Measurements from ENCODE around the gene CTNND1.
A peak's percentile ranks its signal among the peaks of the same experiment; 100 is the strongest.
"Not testable (repeated sequence)": the region's sequence is repeated elsewhere in the genome, so short reads cannot be mapped to it uniquely, and the experiment has no call there.

Gene CTNND1, protein sequence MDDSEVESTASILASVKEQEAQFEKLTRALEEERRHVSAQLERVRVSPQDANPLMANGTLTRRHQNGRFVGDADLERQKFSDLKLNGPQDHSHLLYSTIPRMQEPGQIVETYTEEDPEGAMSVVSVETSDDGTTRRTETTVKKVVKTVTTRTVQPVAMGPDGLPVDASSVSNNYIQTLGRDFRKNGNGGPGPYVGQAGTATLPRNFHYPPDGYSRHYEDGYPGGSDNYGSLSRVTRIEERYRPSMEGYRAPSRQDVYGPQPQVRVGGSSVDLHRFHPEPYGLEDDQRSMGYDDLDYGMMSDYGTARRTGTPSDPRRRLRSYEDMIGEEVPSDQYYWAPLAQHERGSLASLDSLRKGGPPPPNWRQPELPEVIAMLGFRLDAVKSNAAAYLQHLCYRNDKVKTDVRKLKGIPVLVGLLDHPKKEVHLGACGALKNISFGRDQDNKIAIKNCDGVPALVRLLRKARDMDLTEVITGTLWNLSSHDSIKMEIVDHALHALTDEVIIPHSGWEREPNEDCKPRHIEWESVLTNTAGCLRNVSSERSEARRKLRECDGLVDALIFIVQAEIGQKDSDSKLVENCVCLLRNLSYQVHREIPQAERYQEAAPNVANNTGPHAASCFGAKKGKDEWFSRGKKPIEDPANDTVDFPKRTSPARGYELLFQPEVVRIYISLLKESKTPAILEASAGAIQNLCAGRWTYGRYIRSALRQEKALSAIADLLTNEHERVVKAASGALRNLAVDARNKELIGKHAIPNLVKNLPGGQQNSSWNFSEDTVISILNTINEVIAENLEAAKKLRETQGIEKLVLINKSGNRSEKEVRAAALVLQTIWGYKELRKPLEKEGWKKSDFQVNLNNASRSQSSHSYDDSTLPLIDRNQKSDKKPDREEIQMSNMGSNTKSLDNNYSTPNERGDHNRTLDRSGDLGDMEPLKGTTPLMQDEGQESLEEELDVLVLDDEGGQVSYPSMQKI

DNA sequence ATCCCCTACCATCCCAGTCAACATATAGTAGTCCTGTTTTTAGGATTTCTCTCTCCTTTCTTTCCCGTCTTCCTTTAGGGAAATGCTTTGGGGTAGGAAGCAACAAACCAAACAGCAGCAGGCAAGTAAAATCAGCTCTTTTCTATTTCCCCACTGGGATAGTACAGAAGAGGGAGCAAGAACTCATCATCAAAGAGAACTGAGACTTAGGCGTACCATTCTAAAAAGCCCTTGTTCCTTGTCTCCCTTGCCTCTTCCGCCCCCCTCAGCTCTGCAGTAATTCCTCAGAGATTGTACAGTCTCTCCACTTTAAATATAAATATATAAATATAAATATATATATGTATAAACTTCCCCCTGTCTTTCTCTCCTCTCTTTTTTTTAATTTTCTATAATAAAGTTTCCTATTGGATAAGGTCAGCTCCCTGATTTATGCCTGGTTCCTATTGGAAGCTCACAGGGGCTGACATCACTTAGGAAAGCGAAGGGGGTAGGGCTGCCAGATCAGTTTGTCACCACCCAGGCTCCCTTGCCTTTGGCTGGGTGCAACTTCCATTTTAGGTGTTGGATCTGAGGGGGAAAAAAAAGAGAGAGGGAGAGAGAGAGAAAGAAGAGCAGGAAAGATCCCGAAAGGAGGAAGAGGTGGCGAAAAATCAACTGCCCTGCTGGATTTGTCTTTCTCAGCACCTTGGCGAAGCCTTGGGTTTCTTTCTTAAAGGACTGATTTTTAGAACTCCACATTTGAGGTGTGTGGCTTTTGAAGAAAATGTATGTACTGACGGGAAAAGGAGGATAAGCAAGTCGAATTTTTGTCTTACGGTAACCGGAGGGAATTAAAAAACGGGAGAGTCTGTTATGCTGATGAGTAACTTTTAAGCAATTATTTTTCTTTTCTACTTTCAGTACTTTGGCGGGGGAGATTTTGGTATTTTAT is at the start of gene CTNND1:
Gene CTNND1 (plus strand): TSS at position 502 of the 934 bp plus-strand sequence. CDS start 29,677 bp downstream, outside the sequence.
- DNase-seq, result peak; percentile 35 to 88

DNA sequence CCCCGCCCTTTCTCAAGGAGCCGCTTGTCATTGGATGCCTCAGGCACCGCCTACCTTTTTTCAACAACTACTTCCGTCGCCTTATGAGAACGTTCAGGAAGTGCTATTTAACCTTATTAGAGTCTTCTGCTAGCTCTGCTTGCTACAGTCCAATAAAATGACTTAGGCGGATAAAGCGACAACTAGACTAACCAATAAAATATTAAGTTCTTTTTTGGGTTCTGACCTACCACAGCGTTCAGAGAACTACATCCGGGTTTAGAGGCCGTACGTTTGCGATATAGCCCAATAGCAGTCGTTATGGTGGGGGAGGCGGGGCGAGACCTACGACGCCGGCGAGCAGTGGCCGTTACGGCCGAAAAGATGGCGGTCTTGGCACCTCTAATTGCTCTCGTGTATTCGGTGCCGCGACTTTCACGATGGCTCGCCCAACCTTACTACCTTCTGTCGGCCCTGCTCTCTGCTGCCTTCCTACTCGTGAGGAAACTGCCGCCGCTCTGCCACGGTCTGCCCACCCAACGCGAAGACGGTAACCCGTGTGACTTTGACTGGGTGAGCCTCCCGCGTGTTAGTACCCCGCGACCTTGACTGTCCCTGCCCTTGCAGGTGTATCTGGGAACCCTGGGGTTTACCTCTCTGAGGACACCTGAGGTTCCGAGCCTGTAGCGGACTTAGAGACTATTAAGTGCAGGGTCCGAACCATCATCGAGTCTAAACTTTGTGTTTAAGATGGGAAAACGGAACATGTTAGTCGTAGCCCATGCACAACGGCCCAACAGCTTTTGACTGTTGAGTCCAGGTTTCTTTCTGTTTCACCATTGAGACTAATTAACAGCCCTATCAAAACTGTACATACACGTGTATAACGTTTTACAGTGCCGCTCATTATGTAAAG is 49.1 kb upstream of the CTNND1 start, which contains the start of gene TMX2:
Gene TMX2 (plus strand): TSS at position 338 of the 895 bp plus-strand sequence. CDS start 26 bp downstream, at position 364.
- peak; percentile 45 to 100 for DNase-seq

DNA sequence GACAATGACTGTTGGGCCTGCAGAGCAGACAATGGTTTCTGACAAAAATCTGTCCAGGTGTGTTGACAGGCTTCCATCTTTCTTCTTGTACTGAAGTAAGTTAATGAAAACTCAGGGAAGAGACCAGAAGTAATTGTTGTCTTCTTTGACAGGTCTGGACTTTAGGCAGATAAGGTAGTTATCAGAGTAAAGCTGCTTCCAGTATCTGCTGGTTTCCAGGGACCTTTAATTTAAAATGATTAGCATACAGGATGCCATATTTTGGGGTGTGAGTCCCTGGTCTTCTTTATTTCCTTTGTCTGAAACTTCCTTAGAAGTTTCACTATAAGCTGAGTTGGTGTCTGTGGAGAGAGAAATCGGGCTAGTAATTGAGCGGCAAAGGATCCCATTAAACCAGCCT is 47.8 kb upstream of the CTNND1 start:
- no peak for DNase-seq

DNA sequence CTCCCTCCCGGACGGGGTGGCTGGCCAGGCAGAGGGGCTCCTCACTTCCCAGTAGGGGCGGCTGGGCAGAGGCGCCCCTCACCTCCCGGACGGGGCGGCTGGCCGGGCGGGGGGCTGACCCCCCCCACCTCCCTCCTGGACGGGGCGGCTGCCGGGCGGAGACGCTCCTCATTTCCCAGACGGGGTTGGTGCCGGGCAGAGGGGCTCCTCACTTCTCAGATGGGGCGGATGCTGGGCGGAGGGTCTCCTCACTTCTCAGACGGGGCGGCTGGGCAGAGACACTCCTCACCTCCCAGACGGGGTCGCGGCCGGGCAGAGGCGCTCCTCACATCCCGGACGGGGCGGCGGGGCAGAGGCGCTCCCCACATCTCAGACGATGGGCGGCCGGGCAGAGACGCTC is 44.9 kb upstream of the CTNND1 start:
- not testable (repeated sequence) for DNase-seq

DNA sequence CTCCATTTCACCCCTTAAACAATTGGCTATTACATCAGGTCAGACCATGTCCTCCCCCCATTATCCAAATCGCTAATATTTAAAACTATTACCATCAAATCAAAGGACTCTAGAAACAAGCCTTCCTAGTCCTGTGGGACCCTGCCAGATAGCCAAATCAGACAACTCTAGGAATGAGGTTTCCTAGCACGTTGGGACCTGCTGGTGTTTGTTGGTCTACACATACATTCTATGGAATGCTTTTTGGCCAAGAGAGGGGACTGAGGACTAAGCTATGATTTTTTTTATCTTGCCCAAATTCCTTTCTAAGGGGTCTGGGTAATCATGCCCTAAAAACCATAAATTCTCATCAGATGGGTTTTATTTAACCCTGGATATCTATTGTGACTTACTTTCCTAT is 34.4 kb upstream of the CTNND1 start:
- DNase-seq, result no peak

DNA sequence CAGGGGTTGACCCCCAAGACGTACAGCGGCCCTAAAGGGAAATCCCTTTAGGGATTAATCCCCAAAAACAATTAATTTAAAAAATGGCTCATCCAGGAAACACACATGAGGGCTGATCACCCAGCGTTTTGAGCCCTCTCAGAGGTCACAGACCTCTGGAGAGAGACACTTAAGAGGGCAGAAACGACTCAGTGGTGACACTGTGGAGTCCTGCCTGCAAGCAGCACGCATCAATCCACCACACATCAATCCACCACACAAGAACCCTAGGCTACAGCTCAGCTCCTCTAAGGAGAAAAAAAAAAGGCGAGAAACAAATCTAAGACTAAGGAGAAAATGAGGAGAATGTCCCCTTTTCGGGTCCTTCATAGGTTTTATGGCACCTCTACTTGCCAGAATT is 32.8 kb upstream of the CTNND1 start:
- no peak for DNase-seq

DNA sequence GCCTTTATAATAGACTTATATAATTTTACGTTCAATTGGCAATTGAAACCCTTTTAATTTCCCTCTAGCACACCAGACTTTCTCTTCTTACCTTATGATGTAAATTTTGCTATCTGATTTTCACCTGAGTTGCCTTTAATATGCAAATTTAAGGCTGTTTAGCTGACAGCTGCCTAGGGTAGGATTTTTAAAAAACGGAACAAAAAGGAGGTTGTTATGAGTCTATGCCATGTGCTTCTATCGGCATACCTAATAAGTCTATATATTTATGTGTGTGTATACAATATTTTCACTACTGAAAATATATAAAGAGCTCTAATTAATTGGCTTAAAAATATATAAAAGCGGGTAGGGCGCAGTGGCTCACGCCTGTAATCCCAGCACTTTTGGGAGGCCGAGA is 32.1 kb upstream of the CTNND1 start:
- no peak for DNase-seq

DNA sequence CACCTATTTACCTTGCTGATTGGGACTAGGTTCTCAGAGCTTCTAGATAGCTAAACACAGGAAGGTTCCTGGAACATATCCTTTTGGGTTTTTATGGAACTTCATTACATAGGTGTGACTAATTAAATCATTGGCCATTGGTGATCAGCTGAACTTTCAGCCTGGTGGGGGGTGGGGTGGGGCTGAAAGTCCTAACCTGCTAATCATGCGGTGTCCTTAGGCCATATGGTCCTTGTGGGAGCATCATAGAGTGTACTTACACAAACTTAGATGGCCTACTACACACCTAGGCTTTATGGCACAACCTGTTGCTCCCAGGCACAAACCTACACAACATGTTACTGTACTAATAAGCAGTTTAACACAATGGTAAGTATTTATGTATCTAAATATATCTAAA is 28.9 kb upstream of the CTNND1 start:
- DNase-seq, result no peak

DNA sequence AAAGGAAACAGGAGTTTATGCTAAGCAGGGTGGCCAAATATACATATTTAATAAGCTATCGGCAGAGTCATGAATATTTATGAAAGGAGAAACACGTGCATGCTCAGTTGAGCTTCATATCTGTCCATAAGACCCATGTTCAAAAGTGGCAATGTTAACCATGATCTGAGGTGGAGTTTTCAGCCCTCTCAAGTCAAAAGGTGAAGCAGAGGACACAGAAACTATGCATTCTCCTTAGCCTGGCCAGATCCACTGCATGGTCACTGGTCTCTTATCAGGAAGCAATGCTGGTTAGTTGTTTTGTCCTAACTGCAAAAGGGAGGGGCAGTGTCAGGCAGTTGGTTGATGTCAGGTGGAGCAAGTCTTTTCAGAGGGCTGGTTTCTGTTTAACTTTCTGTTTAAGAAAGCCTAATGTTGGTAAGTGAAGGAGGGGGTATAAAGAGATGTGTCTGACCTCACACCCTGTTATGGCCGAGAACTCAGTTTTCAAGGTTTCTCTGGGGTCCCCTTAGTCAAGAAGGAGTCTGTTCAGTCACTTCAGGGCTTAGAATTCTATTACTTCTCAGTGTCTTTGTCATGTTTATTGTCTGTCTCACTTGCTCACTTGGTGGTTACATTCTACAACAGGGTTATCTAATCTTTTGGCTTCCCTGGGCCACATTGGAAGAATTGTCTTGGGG is 25.8 kb upstream of the CTNND1 start:
- no peak for DNase-seq

DNA sequence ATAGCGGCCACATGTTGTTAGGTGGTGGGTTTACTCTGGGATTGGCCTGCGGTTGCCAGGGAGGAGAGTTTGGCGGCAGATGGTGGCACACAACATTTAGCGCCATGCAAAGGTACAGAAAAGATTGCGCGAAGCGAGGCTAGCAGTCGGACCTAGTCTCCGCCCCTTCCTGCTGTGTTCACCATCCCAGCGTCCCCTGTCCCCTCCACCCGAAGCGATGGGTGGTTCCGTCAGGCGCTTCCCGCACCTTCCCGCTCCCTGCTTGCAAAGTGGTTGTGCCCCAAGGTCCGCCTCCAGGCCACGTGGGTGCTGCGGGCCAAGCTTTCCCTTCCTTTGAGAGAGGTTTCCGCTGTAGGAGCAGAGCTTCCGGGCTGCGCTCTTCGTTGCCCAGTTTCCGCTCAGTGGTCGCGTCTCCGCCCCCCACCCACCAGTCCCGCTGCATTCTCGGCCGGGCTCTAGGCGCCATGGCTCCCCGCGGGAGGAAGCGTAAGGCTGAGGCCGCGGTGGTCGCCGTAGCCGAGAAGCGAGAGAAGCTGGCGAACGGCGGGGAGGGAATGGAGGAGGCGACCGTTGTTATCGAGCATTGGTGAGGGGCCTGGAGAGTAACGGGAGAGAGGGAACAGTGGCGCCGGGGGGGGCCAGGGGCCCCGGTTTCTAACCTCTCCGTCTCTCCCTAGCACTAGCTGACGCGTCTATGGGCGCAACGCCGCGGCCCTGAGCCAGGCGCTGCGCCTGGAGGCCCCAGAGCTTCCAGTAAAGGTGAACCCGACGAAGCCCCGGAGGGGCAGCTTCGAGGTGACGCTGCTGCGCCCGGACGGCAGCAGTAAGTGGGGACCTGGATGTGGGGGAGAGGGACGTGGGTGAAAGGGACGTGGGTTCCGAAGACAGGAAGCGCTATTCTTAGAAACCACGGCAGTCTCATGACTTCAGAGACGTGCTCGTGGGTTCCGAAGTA is 20.2 kb upstream of the CTNND1 start, which contains the start of gene SELENOH:
Gene SELENOH (plus strand): TSS at position 360 of the 955 bp plus-strand sequence. CDS start 105 bp downstream, at position 465.
- peak; percentile 74 to 95 for DNase-seq

DNA sequence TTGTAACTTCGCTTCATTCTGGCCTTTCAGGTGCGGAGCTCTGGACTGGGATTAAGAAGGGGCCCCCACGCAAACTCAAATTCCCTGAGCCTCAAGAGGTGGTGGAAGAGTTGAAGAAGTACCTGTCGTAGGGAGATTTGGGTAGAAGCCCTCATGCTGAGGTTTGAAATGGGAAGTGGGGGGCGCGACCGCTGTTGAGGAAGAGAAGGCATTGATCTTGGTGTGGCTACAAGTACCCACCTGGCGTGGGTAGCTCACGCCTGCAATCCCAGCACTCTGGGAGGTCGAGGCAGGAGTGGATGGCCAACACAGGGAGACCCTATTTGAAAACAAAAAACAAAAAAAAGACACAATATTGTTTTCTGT is 19.5 kb upstream of the CTNND1 start:
- DNase-seq, result no peak

DNA sequence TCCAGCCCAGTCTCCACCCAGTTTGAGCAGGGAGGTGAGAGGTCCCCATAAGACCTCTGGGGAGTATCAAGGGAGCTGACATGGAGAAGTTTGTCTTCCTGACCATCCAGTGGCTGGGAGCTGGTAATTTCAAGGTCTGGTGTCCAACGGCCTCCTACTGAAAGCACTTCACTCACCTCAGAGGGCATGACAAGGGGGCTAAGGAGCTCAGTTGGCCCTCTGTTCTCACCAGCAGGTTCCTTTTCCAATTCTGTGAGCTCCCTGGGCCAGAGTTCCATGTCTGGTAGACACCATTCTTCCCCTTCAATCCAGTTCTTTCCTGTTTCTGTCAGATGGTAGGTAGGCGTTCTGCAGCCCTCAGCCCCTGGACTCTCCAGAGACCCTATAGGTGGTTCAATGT is 17.2 kb upstream of the CTNND1 start:
- no peak for DNase-seq

DNA sequence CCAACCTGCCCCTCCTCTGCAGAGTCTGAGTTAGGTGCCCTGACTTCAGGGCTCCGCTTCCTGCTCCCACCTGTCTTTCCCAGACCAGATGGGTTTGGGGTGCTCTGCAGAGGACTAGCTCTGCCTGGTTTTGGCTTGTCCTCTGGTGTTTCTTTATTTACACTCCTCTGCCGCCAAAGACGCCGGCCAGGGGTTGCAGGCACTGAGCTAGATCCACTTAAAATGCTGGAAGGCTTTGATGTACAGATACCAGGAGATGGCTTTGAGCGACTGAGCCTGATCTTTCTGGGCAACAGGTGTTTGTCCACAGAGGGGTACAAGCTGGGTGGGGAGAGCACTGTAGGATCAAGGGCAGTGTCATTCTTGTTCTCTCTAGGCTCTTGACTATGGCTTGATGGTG is 16.4 kb upstream of the CTNND1 start:
- DNase-seq, result no peak

DNA sequence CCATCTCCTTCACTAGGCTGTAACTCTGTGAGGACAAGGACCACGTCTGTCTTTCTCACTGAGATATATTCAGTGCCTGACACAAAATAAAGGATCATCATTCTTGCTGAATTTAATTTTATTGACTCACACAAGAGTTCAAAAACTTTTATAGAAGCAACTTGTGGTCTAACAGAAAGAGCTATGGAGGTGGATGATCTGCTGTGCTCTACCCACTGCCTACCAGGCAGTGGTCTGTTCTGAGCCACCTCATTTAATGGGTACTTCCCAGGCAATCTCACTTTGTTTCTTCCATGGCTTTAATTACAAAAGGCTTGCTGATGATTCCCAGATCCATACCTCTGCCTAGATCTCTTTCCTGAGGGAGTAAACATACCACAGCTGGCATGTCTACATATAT is 14.7 kb upstream of the CTNND1 start:
- no peak for DNase-seq

DNA sequence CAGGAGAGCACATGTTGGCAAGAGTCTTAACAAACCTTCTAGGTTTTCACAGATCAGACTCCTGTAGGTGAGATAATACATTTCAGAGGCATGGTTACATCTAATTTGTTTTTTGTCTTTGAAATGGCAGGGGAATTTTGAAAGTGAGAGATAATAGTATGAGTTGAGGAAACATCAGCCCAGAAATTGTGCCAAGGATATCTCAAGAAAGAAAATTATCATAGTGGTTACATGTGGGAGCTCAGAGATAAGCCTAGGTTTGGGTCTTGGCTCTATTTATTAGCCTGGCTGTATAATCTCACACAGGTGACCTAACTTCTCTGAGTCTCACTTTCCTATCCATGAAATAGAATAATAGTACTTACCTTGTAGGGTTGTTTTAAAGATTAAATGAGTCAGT is 10.4 kb upstream of the CTNND1 start:
- no peak for DNase-seq

DNA sequence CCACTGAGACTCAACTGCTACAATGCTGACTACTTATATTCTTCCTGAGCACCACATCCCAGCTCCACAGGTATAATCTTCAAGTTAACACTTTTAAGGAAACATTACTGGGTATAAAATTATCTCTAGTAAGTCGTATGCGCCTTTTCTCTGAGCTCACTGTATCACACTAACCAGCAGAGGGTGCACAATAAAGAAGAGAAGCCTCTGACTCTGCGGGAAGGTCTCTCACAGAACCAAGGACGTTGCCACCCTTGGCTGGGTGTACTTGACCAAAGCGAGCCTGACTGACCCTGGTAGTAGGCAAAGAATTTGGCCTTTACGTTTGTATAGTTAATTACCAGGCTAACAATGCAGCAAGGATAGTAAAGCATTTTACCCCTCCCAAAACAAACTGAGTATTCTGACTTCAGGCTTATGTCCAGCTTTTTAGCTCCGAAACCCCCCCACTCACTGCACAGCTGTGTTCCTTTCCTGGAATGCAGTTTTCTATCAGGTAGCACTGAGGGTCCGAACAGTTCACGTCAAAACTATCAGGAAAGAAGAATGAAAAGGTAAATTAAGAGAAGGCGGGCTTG is 9.8 kb upstream of the CTNND1 start, which contains the start of gene BTBD18:
Gene BTBD18 (minus strand): TSS at position 144 of the 578 bp plus-strand sequence. CDS start 631 bp downstream, outside the sequence.
- DNase-seq, result peak in 1 of 2 donors; percentile 16

DNA sequence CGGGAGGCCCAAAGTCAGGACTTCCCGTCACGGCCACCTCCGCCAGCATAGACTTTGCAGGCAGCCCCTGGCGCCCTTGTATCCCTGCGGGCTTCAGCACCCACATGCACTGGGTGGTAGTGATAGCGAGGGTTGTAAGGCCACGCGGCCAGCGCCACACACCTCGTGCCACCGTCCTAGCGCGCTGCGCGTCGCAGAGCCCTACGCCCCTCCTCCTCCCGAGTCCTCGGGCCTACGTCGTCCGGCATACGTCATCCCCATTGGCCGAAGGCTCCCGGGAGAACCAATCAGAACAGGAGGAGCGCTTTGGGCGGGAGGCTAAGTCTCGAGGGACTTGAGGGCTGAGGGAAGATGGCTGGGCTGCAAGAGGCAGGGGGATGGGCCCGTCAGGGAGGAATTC is 8.6 kb upstream of the CTNND1 start:
- no peak for DNase-seq

DNA sequence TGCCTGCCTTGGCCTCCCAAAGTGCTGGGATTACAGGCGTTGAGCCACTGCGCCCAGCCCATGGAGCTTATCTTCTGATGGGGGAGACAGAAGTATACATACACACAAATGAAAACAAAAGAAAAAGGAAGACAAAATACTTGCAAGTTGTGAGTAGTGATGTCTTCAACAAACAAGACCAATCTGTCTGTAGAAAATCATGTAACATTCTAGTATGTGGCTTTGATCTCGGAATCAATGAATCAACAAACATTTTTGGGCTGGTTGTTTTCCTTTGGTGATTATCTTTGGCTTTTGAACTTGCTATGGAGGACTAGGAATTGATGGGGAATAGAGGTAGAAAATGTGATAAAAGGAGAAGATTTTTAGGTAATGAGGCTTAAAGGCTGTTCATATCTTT is 3.4 kb upstream of the CTNND1 start:
- no peak for DNase-seq
